Natural killer cell (primary cell): Measurements from ENCODE around the gene PDE11A. TPM values are rescaled to one million over a fixed set of nuclear protein-coding genes. Genes with fewer than 3 reads are reported as not detected.
"Not testable (repeated sequence)": the region's sequence is repeated elsewhere in the genome, so short reads cannot be mapped to it uniquely, and the experiment has no call there.

Source experiments
- ATAC-seq, 3 donors: fragments of 150-1000 bp in 2 of 3; fragments of 200-7000 bp in 1 of 3; cut with Tn5 transposase; 1 replicate in 1 of 3; 2 replicates in 2 of 3; pipeline ENCODE4 v1.10.0; 2021; ENCODE audit warnings: mild to moderate bottlenecking in 2 of 3, moderate library complexity in 2 of 3
- DNase-seq, 2 donors: peaks; one replicate each; pipeline versions ENCODE4 v3.0.0 to v3.0.0-alpha.2; 2013 to 2021; ENCODE audit warnings: mixed read lengths in 1 of 2
- H3K27ac ChIP-seq: one replicate; pipeline ENCODE4 v1.5.1; 2013; ENCODE audit warnings: mild to moderate bottlenecking, low read length
- H3K27me3 ChIP-seq: one replicate; pipeline ENCODE4 v1.6.1; 2013; ENCODE audit warnings: low read length; ENCODE audit not compliant: control insufficient read depth, insufficient read depth
- H3K36me3 ChIP-seq: one replicate; pipeline ENCODE4 v1.6.1; 2013; ENCODE audit warnings: low read length; ENCODE audit not compliant: control insufficient read depth, insufficient read depth
- H3K4me1 ChIP-seq: one replicate; pipeline ENCODE4 v1.6.1; 2013; ENCODE audit warnings: low read length; ENCODE audit not compliant: control insufficient read depth, insufficient read depth
- H3K4me3 ChIP-seq: one replicate; pipeline ENCODE4 v1.5.1; 2013; ENCODE audit warnings: low read length
- H3K9me3 ChIP-seq: one replicate; pipeline ENCODE4 v1.6.1; 2013; ENCODE audit warnings: low read length; ENCODE audit not compliant: control insufficient read depth, insufficient read depth
- H3K27ac Mint-ChIP-seq, 2 donors: one replicate each; pipeline ENCODE4 v1.8.0; 2022; ENCODE audit warnings: mild to moderate bottlenecking in 2 of 2, mixed read lengths in 2 of 2, moderate library complexity in 1 of 2
- H3K27me3 Mint-ChIP-seq, 2 donors: one replicate each; pipeline ENCODE4 v1.8.0; 2022; ENCODE audit warnings: low read depth in 2 of 2, mixed read lengths in 2 of 2
- H3K36me3 Mint-ChIP-seq: one replicate; pipeline ENCODE4 v1.8.0; 2022; ENCODE audit warnings: mixed read lengths
- H3K4me1 Mint-ChIP-seq, 2 donors: one replicate each; pipeline ENCODE4 v1.8.0; 2022; ENCODE audit warnings: mixed read lengths in 2 of 2
- H3K4me3 Mint-ChIP-seq: one replicate; pipeline ENCODE4 v1.8.0; 2022; ENCODE audit warnings: mild to moderate bottlenecking, moderate library complexity, mixed read lengths
- H3K9me3 Mint-ChIP-seq, 2 donors: one replicate each; pipeline ENCODE4 v1.8.0; 2022; ENCODE audit warnings: mixed read lengths in 2 of 2
- WGBS: methylation state at CpG from one replicate; pipeline ENCODE4 v1.1.7; 2013; ENCODE audit warnings: missing lambda C conversion rate; ENCODE audit not compliant: insufficient coverage; 5-methylcytosine and 5-hydroxymethylcytosine counted together
- intact Hi-C: fragments of 100-400 bp; cut with micrococcal nuclease; formaldehyde crosslinking; loops from one replicate; pipeline ENCODE4 v1.14.2; 2022
- total RNA-seq, 4 donors: library from RNA; stranded (reverse); fragments of 120-200 nt in 1 of 4; gene quantifications; one replicate each; pipeline versions ENCODE4 v1.2.3 to v1.2.4, GENCODE V29; 2013 to 2022
- TF ChIP-seq, protein P1 (sequence below): fragments of 200-600 bp; IDR thresholded peaks from one replicate; pipeline ENCODE4 v1.8.0; 2022; ENCODE audit warnings: antibody characterized with exemption

Gene PDE11A
- total RNA-seq, 3 donors from 2014 or later (not counting 1 experiment from before 2014, with no cell fraction given) = not detected

- H3K27ac ChIP-seq = no peak overlapping the region
- H3K4me1 ChIP-seq = no peaks in the 10 kb centered on the region
- intact Hi-C loops = no loop called here
- H3K4me3 ChIP-seq = no peak overlapping the region
- Mint-ChIP-seq H3K27ac (no peak overlapping the region), H3K36me3 (no peaks in the 10 kb centered on the region), H3K4me3 (no peak overlapping the region), H3K9me3 (peaks cover 0 to 3% of the 10 kb centered on the region in 2 donors), H3K4me1 (no peaks in the 10 kb centered on the region), H3K27me3 (no peaks in the 10 kb centered on the region)
- no peaks in the 10 kb centered on the region for H3K36me3 ChIP-seq
- WGBS = 91% methylated on average over 1 of the region's 1 CpG
- no peaks in the 10 kb centered on the region for H3K9me3 ChIP-seq
- no peak for ATAC-seq
- DNase-seq = no peak
- TF ChIP-seq, protein P1, sequence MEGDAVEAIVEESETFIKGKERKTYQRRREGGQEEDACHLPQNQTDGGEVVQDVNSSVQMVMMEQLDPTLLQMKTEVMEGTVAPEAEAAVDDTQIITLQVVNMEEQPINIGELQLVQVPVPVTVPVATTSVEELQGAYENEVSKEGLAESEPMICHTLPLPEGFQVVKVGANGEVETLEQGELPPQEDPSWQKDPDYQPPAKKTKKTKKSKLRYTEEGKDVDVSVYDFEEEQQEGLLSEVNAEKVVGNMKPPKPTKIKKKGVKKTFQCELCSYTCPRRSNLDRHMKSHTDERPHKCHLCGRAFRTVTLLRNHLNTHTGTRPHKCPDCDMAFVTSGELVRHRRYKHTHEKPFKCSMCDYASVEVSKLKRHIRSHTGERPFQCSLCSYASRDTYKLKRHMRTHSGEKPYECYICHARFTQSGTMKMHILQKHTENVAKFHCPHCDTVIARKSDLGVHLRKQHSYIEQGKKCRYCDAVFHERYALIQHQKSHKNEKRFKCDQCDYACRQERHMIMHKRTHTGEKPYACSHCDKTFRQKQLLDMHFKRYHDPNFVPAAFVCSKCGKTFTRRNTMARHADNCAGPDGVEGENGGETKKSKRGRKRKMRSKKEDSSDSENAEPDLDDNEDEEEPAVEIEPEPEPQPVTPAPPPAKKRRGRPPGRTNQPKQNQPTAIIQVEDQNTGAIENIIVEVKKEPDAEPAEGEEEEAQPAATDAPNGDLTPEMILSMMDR = no peak
- no peaks in the 10 kb centered on the region for H3K27me3 ChIP-seq
These were observed 27.7 kb downstream of the PDE11A start for GRCh38 chr2:178044836-178045235.

DNA sequence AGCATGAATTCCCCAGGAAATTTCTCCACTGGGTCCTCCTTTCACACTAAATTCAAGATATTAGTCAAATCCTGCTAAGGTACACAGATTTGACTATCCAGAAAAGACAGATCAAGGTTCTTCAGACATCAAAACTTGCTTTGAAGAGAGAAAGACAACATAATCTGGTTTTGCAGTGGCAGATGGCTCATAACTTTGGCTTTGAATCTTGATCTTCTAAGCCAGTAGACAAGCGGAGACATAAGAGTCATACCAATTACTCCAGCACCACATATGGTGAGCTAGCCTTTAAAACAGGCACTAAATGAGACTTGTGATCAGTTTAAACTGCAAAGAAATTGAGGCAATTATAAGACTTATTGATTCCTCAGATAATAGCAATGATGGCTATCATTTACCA, 29.3 kb downstream of the PDE11A start:
- intact Hi-C loops = no loop called here

GRCh38 chr2:178033583-178033982, 39.0 kb downstream of the PDE11A start:
- intact Hi-C loops, H3K27ac Mint-ChIP-seq, ATAC-seq, H3K36me3 Mint-ChIP-seq, H3K9me3 Mint-ChIP-seq, H3K4me1 ChIP-seq, H3K9me3 ChIP-seq, H3K4me3 Mint-ChIP-seq, DNase-seq, H3K36me3 ChIP-seq, H3K4me3 ChIP-seq, H3K27me3 Mint-ChIP-seq, H3K27ac ChIP-seq, H3K27me3 ChIP-seq, H3K4me1 Mint-ChIP-seq: not testable (repeated sequence)

More for the DNA sequence above, 29.3 kb downstream of the PDE11A start:
- ATAC-seq = no peak
- no peak overlapping the region for H3K4me3 Mint-ChIP-seq
- H3K36me3 Mint-ChIP-seq = no peaks in the 10 kb centered on the region
- no peaks in the 10 kb centered on the region for H3K4me1 ChIP-seq
- H3K4me3 ChIP-seq = no peak overlapping the region
- 80% methylated on average over 1 of the region's 1 CpG for WGBS
- H3K27me3 ChIP-seq = no peaks in the 10 kb centered on the region
- no peaks in the 10 kb centered on the region for H3K27me3 Mint-ChIP-seq
- no peak overlapping the region for H3K27ac ChIP-seq
- H3K36me3 ChIP-seq = no peaks in the 10 kb centered on the region
- H3K9me3 ChIP-seq = no peaks in the 10 kb centered on the region
- H3K27ac Mint-ChIP-seq = no peak overlapping the region
- peaks cover 0 to 5% of the 10 kb centered on the region in 2 donors for H3K9me3 Mint-ChIP-seq
- TF ChIP-seq, protein P1 = no peak
- DNase-seq = no peak
- no peaks in the 10 kb centered on the region for H3K4me1 Mint-ChIP-seq

DNA sequence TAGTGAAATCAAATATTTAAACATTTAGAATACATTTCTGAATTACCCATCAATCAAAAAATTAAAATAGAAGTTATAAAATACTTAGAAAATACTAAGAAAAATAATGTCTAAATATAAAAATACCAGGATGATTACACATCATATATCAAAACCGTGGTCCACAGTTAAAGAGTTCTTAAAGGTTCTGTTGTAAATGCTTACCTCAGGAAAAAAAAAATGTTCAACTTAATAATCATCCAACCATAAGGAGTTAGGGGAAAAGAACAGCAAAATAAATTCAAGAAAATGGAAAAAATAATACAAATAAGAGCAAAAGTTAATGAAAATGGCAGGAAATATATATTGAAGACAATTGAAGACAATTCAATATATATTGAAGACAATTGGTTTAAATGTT, 43.2 kb downstream of the PDE11A start:
- Mint-ChIP-seq H3K4me3 (no peak overlapping the region), H3K4me1 (no peaks in the 10 kb centered on the region), H3K36me3 (no peaks in the 10 kb centered on the region), H3K9me3 (peaks cover 0 to 5% of the 10 kb centered on the region in 2 donors), H3K27me3 (peaks cover 0 to 5% of the 10 kb centered on the region in 2 donors), H3K27ac (no peak overlapping the region)
- Histone ChIP-seq H3K4me1 (no peaks in the 10 kb centered on the region), H3K36me3 (no peaks in the 10 kb centered on the region), H3K4me3 (no peak overlapping the region), H3K9me3 (no peaks in the 10 kb centered on the region), H3K27ac (no peak overlapping the region), H3K27me3 (no peaks in the 10 kb centered on the region)
- WGBS = no CpG with 5 or more reads among the region's 1 CpG
- intact Hi-C loops = no loop called here
- DNase-seq (no peak), ATAC-seq (no peak)
- TF ChIP-seq, protein P1 = no peak
